ENCODE results near the gene NFIB. TPM values are rescaled to one million over a fixed set of nuclear protein-coding genes. Genes with fewer than 3 reads are reported as not detected.

Gene NFIB
- total and polyA plus RNA-seq, 2 of the 13 experiments (the other 11 are each of a cell fraction or from before 2014, with no cell fraction given): 0.98 to 4.6 TPM

DNA sequence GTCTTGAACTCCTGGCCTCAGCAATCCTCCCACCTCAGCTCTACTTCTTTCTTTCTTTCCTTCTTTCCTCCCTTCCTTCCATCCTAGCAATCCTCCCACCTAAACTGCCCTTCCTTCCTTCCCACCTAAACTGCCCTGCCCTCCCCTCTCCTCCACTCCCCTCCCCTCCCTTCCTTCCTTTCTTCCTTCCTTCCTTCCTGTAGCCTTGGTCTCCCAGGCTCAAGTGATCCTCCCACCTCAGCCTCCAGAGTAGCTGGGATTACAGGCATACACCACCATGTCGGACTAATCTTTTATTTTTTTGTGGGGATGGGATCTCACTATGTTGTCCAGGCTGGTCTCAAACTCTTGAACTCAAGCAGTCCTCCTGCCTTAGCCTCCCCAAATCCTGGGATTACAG lies 65.8 kb downstream of the NFIB start:
- ChIA-PET CTCF (ENCODE audit: low intra/inter-chr PET ratio, low total read pairs) (no interaction called here), POLR2A (no interaction called here)
- Histone ChIP-seq H3K27me3 (ENCODE audit: control insufficient read depth in 1 of 2, insufficient read depth in 2 of 2, low read length in 2 of 2) (no peaks in the 10 kb centered on the region; a peak in 1 of 5 replicates), H3K4me3 (replicated peaks in 1 of 3; ENCODE audit: insufficient read depth in 1 of 3, low read depth in 2 of 3, low read length in 3 of 3) (no peak overlapping the region), H3K36me3 (replicated peaks in 1 of 2; ENCODE audit: control insufficient read depth in 1 of 2, insufficient read depth in 2 of 2, low read length in 2 of 2) (no peaks in the 10 kb centered on the region), H3K27ac (ENCODE audit: extremely low read length, insufficient read depth, low read length) (no peak overlapping the region), H3K9me3 (ENCODE audit: low read length) (no peaks in the 10 kb centered on the region), H3K4me2 (ENCODE audit: low read depth, low read length) (no peak overlapping the region), H4K20me1 (ENCODE audit: insufficient read depth, low read length) (no peaks in the 10 kb centered on the region), H3K9ac (ENCODE audit: insufficient read depth, low read depth, low read length) (no peak overlapping the region), H3K79me2 (ENCODE audit: insufficient read depth, low read length) (no peaks in the 10 kb centered on the region), H3K4me1 (ENCODE audit: insufficient read depth, low read length) (peaks cover 11% of the 10 kb centered on the region), H2AFZ (ENCODE audit: low read length) (no peak overlapping the region)
- FAIRE-seq (no peak), ATAC-seq (no peak), DNase-seq (ENCODE audit: low spot score) (no peak)
- no peak for TF ChIP-seq SYNCRIP (IDR thresholded peaks at IDR 0.05; ENCODE audit: insufficient read depth, low read depth, low read length)
- no peak for TF ChIP-seq YEATS2 (CRISPR knock-in tag; IDR thresholded peaks at IDR 0.05; ENCODE audit: borderline replicate concordance)
- no peak for TF ChIP-seq ZBTB7B (CRISPR knock-in tag; IDR thresholded peaks at IDR 0.05)
- no peak for TF ChIP-seq ZNF792 (CRISPR knock-in tag; IDR thresholded peaks at IDR 0.05)
- TF ChIP-seq ZNF768 (CRISPR knock-in tag; IDR thresholded peaks at IDR 0.05): no peak
- 0 out of 2 replicates have a peak, but pooled peaks have one; percentile 11 for TF ChIP-seq ZNF121 (CRISPR knock-in tag; IDR thresholded peaks at IDR 0.05)
- TF ChIP-seq KDM5A (IDR thresholded peaks at IDR 0.05; ENCODE audit: borderline replicate concordance, low read length): no peak
- TF ChIP-seq, protein P1, sequence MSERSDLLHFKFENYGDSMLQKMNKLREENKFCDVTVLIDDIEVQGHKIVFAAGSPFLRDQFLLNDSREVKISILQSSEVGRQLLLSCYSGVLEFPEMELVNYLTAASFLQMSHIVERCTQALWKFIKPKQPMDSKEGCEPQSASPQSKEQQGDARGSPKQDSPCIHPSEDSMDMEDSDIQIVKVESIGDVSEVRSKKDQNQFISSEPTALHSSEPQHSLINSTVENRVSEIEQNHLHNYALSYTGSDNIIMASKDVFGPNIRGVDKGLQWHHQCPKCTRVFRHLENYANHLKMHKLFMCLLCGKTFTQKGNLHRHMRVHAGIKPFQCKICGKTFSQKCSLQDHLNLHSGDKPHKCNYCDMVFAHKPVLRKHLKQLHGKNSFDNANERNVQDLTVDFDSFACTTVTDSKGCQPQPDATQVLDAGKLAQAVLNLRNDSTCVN (CRISPR knock-in tag; IDR thresholded peaks at IDR 0.05; ENCODE audit: borderline replicate concordance): no peak
- TF ChIP-seq, protein P2, sequence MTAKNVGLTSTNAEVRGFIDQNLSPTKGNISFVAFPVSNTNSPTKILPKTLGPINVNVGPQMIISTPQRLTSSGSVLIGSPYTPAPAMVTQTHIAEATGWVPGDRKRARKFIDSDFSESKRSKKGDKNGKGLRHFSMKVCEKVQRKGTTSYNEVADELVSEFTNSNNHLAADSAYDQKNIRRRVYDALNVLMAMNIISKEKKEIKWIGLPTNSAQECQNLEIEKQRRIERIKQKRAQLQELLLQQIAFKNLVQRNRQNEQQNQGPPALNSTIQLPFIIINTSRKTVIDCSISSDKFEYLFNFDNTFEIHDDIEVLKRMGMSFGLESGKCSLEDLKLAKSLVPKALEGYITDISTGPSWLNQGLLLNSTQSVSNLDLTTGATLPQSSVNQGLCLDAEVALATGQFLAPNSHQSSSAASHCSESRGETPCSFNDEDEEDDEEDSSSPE (CRISPR knock-in tag; IDR thresholded peaks at IDR 0.05): no peak
- no TSS peak for BruUV-seq (replicated peaks)
- in situ Hi-C loops (cut with HindIII; ENCODE audit: extremely low pct_ligation_motif_present, low pct_unique_long_range_greater_than_20kb): no loop called here
- intact Hi-C loops (cut with micrococcal nuclease; ENCODE audit: unreplicated experiment): no loop called here
- 47% methylated on average over 1 of the region's 1 CpG for WGBS (ENCODE audit: low lambda C conversion rate)

Measured in HepG2 (cell line).